ENCODE data around the gene USP2.

- TF ChIP-seq TOX (CRISPR knock-in tag; IDR thresholded peaks at IDR 0.05; ENCODE audit: borderline replicate concordance) = no peak
- no peak for TF ChIP-seq POU6F1 (CRISPR knock-in tag; IDR thresholded peaks at IDR 0.05; ENCODE audit: borderline replicate concordance, low read depth)
- TF ChIP-seq CREB5 (CRISPR knock-in tag; IDR thresholded peaks at IDR 0.05; ENCODE audit: low read depth) = no peak
These were observed 45.8 kb upstream of the USP2 start for GRCh38 chr11:119427279-119427678.

Measured in SK-N-SH treated with all-trans-retinoic acid at 6 μM for 48 hours (cell line).